Measurements from ENCODE around the gene FCHSD2. TPM values are rescaled to one million over a fixed set of nuclear protein-coding genes. Genes with fewer than 3 reads are reported as not detected.
A peak's percentile ranks its signal among the peaks of the same experiment; 100 is the strongest.

FCHSD2 gene
- polyA plus RNA-seq, 3 donors, result 14.5 to 43.5 (median 16.6) TPM

DNA sequence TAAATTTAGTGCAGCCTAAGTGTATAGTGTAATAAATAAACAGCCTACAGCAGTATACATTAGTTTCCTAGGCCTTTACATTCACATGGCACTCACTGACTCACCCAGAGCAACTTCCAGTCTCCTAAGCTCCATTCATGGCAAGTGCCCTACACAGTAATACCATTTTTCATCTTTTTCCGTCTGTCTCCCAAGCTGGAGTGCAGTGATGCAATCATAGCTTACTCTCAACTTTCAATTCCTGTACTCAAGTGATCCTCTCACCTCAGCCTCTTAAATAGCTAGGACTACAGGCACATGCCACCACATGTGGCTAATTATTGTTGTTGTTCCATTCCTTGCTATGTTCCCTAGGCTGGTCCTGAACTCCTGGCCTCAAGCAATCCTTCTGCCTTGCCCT is 54.4 kb downstream of the FCHSD2 start:
- peak overlapping the region in 5 of 7 donors; percentile 64 to 87 (median 82) for H3K27ac Mint-ChIP-seq
- peak; percentile 35 to 69 (median 60) for DNase-seq

DNA sequence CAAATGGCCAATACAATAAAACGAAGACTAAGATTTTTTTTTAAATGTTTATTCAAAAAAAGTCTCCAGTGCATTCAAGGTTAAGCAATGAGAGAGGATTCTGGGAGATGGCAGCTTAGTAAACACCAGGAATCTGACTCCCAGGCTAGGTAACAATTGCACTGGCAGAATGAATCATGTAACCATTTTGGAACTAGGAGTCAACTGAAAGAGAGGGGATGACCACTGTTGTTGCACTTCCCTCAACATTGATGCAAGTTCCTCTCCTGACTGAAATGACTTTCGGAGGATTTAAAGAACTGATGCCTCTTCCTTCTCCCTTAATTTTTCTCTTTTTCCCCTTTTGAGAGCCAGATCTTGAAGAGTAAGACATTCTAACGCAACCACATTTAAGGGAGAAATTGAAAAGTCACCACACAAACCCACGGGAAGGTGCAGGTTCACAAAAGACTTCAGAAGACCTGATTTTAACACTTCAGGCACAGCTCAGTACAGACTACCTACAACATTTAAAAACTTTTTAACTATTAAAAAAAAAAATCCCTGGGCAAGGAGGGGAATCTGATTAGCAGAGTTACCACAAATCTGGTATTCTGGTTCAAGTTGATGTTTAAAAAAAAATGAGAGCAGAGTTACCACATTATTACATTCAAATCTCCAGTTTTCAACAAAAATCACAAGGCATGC is 56.8 kb downstream of the FCHSD2 start:
- Mint-ChIP-seq H3K27ac (peak overlapping the region; percentile 77 to 89 (median 84)), H3K4me1 (peaks cover 36% of the 10 kb centered on the region), H3K4me3 (peak overlapping the region; percentile 0 to 83), H3K27me3 (ENCODE audit: low read depth in 3 of 3) (no peaks in the 10 kb centered on the region), H3K36me3 (peaks cover 7 to 16% of the 10 kb centered on the region in 2 donors), H3K9me3 (no peaks in the 10 kb centered on the region)
- no CpG with 5 or more reads among the region's 4 CpGs for WGBS (ENCODE audit: insufficient coverage)
- H3K9me3 ChIP-seq (replicated peaks in 1 of 2; ENCODE audit: control insufficient read depth in 1 of 2, insufficient read depth in 1 of 2, low read length in 2 of 2), result no peaks in the 10 kb centered on the region
- peaks cover 32 to 41% of the 10 kb centered on the region in 2 donors for H3K4me1 ChIP-seq (ENCODE audit: control insufficient read depth in 1 of 2, insufficient read depth in 2 of 2, low read length in 2 of 2)
- peaks cover 2 to 20% of the 10 kb centered on the region in 2 donors for H3K36me3 ChIP-seq (replicated peaks in 1 of 2; ENCODE audit: control insufficient read depth in 1 of 2, insufficient read depth in 2 of 2, low read length in 2 of 2)
- no peaks in the 10 kb centered on the region for H4K20me1 ChIP-seq (ENCODE audit: insufficient read depth, low read length)
- peak overlapping the region; percentile 39 for H3K4me2 ChIP-seq (replicated peaks; ENCODE audit: extremely low read depth, low read length, poor library complexity, severe bottlenecking)
- no peak overlapping the region for H2AFZ ChIP-seq (ENCODE audit: insufficient read depth, low read depth, low read length, poor library complexity, severe bottlenecking)
- H3K27ac ChIP-seq (ENCODE audit: low read depth in 1 of 2, low read length in 2 of 2), result peak overlapping the region in 1 of 2 donors; percentile 66
- intact Hi-C loops (cut with micrococcal nuclease), result no loop called here
- peak; percentile 60 to 82 (median 82) for DNase-seq
- H3K79me2 ChIP-seq (ENCODE audit: insufficient read depth, low read length), result peaks cover 75% of the 10 kb centered on the region
- peak overlapping the region; percentile 9 for H3K9ac ChIP-seq (ENCODE audit: insufficient read depth, low read length, poor library complexity, severe bottlenecking)
- peak overlapping the region in 2 of 3 experiments; percentile 25 to 29 for H3K4me3 ChIP-seq (replicated peaks in 1 of 3; ENCODE audit: low read depth in 2 of 3, low read length in 3 of 3)
- no peaks in the 10 kb centered on the region for H3K27me3 ChIP-seq (ENCODE audit: control insufficient read depth in 2 of 2, insufficient read depth in 2 of 2, low read length in 2 of 2)
- TF ChIP-seq, protein P1, sequence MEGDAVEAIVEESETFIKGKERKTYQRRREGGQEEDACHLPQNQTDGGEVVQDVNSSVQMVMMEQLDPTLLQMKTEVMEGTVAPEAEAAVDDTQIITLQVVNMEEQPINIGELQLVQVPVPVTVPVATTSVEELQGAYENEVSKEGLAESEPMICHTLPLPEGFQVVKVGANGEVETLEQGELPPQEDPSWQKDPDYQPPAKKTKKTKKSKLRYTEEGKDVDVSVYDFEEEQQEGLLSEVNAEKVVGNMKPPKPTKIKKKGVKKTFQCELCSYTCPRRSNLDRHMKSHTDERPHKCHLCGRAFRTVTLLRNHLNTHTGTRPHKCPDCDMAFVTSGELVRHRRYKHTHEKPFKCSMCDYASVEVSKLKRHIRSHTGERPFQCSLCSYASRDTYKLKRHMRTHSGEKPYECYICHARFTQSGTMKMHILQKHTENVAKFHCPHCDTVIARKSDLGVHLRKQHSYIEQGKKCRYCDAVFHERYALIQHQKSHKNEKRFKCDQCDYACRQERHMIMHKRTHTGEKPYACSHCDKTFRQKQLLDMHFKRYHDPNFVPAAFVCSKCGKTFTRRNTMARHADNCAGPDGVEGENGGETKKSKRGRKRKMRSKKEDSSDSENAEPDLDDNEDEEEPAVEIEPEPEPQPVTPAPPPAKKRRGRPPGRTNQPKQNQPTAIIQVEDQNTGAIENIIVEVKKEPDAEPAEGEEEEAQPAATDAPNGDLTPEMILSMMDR (IDR thresholded peaks at IDR 0.05), result no peak

More for the DNA sequence above, 54.4 kb downstream of the FCHSD2 start:
- WGBS (ENCODE audit: insufficient coverage), result 0% methylated on average over 1 of the region's 1 CpG
- Histone ChIP-seq H2AFZ (ENCODE audit: insufficient read depth, low read depth, low read length, poor library complexity, severe bottlenecking) (no peak overlapping the region), H3K27ac (ENCODE audit: low read depth in 1 of 2, low read length in 2 of 2) (peak overlapping the region in 1 of 2 donors; percentile 73), H3K4me2 (replicated peaks; ENCODE audit: extremely low read depth, low read length, poor library complexity, severe bottlenecking) (no peak overlapping the region), H3K9ac (ENCODE audit: insufficient read depth, low read length, poor library complexity, severe bottlenecking) (no peak overlapping the region), H3K4me3 (replicated peaks in 1 of 3; ENCODE audit: low read depth in 2 of 3, low read length in 3 of 3) (no peak overlapping the region), H3K36me3 (replicated peaks in 1 of 2; ENCODE audit: control insufficient read depth in 1 of 2, insufficient read depth in 2 of 2, low read length in 2 of 2) (peaks cover 0 to 20% of the 10 kb centered on the region in 2 donors), H3K4me1 (ENCODE audit: control insufficient read depth in 1 of 2, insufficient read depth in 2 of 2, low read length in 2 of 2) (peaks cover 32 to 41% of the 10 kb centered on the region in 2 donors), H3K79me2 (ENCODE audit: insufficient read depth, low read length) (peaks cover 75% of the 10 kb centered on the region), H4K20me1 (ENCODE audit: insufficient read depth, low read length) (peaks cover 9% of the 10 kb centered on the region), H3K9me3 (replicated peaks in 1 of 2; ENCODE audit: control insufficient read depth in 1 of 2, insufficient read depth in 1 of 2, low read length in 2 of 2) (no peaks in the 10 kb centered on the region), H3K27me3 (ENCODE audit: control insufficient read depth in 2 of 2, insufficient read depth in 2 of 2, low read length in 2 of 2) (no peaks in the 10 kb centered on the region)
- intact Hi-C loops (cut with micrococcal nuclease), result no loop called here
- Mint-ChIP-seq H3K27me3 (ENCODE audit: low read depth in 3 of 3) (no peaks in the 10 kb centered on the region), H3K36me3 (peaks cover 8 to 23% of the 10 kb centered on the region in 2 donors), H3K4me3 (peak overlapping the region in 1 of 2 donors; percentile 30), H3K9me3 (peaks cover 0 to 2% (median 0%) of the 10 kb centered on the region in 7 donors), H3K4me1 (peaks cover 38% of the 10 kb centered on the region)
- TF ChIP-seq, protein P1 (IDR thresholded peaks at IDR 0.05), result no peak

Data from CD14-positive monocyte (primary cell).